Esophagus muscularis mucosa (tissue), 3 donors: ENCODE results near the gene DCLK3.

Experiments used
- CTCF ChIP-seq, 3 experiments: fragments of 200-600 bp in 2 of 3; fragments of 450-650 bp in 1 of 3; sonication (generic) in 2 of 3; IDR thresholded peaks; one replicate each; pipeline ENCODE4 v1.5.1; 2017 to 2019; ENCODE audit warnings: antibody characterized with exemption in 3 of 3, mild to moderate bottlenecking in 2 of 3, moderate library complexity in 1 of 3
- POLR2A ChIP-seq: fragments of 450-650 bp; IDR thresholded peaks from one replicate; pipeline ENCODE4 v1.6.1; 2017; ENCODE audit warnings: antibody characterized with exemption, moderate library complexity, mild to moderate bottlenecking, low read depth

GRCh38 chr3:36686516-36686915 lies 77.8 kb downstream of the DCLK3 start:
- no peak for TF ChIP-seq POLR2A
- no peak for TF ChIP-seq CTCF (IDR thresholded peaks at IDR 0.05)
